8988T (cell line): ENCODE data around the gene BORCS5.
"Not testable (repeated sequence)": the region's sequence is repeated elsewhere in the genome, so short reads cannot be mapped to it uniquely, and the experiment has no call there.

Experiments used
- DNase-seq: peaks from one replicate; pipeline ENCODE4 v3.0.0; 2011

BORCS5 gene

DNA sequence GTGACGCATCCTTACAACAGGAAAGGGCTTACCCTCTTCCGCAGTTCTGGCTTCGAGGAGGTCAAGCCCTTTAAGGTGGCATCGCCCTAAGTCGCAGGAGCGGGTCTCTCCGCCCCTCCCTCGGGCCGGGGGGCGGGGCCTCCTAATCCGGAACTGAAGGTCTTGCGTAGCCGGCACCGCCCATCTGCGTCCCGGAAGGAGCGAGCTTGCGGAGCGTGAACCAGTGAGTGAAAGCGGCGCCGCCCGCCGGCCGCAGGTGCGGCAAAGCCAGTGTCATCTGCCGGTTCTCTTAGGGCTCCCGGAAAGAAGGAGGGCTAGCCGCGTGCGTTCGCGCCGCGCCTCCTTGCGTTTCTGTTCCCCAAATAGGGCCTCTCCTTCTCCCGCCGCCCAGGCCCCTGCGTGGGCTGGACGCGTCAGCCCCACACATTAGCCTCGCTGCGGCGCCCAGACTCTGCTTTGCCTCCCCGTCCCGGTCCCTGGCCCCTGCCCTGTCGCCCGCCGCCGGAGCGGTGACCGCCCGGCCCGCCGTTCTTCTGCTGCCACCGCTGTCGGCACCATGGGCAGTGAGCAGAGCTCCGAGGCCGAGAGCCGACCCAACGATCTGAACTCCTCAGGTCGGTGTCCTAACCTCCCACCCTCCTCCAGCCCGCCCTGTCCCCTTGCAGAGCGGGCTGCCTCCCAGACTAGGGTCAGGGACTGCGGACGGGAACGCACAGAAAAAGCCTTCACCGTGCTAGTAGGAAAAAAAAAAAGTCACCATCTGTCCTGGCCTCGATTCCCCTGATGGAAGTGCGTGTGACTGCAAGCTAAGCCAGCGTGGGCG lies at the start of gene BORCS5:
Gene BORCS5 (plus strand): TSS at position 183 of the 823 bp plus-strand sequence. CDS start 374 bp downstream, at position 557.
- DNase-seq, result peak; percentile 53

DNA sequence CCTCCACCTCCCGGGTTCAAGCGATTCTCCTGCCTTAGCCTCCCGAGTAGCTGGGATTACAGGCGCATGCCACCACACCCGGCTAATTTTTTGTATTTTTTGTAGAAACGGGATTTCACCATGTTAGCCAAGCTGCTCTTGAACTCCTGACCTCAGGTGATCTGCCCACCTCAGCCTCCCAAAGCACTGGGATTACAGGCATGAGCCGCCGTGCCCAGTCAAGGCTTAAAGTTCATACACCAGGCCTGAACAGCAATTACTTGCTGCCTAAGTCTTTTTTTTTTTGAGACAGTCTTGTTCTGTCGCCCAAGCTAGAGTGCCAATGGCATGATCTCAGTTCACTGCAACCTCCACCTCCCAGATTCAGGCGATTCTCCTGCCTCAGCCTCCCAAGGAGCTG lies 46.2 kb upstream of the BORCS5 start:
- DNase-seq, result not testable (repeated sequence)

DNA sequence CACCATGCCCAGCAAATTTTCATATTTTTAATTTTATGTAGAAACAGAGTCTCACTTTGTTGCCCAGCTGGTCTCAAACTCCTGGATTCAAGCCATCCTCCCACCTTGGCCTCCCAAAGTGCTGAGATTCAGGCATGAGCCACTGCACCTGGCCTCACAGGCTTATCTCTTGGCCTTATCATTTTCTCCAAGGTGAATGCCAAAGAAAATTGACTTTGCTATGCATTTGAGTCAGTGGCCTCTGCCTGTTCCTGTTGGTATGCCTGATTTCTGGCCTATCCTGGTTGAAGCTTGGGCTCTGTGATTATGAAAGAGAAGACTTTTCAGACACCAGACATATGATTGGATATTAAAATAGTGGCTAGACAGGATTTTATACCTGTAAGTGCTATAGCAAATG lies 41.0 kb upstream of the BORCS5 start:
- no peak for DNase-seq

DNA sequence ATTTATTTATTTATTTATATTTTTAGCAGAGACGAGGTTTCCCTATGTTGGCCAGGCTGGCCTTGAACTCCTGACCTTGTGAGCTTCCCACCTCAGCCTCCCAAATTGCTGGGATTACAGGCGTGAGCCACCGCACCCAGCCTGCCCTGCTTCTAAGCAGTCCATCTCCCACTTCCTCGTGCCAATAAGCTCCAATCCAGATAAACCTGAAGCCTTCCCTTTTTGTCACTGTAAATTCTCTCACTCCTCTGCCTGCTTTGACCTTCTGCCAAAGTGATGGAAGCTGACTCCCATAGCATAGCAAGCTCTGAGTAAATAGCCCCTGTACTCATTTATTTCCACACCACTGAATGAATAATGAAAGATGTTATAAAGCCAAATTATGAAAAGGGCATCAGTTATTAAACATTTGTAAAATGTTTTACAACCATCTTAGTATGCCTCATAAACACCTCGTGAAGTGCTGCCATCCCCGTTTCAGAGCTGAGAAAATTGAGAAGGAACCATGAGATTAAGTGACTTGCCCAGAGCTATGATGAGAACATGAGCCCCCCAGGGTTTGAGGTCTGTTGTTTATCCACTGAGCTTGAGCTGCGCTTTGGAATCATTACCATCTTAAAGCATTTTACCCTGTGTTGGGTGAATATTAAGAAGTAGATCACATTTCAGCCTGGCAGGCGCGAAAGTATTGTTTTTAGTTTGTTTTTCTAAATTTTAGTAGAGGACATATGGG lies 37.3 kb upstream of the BORCS5 start:
- DNase-seq, result no peak

DNA sequence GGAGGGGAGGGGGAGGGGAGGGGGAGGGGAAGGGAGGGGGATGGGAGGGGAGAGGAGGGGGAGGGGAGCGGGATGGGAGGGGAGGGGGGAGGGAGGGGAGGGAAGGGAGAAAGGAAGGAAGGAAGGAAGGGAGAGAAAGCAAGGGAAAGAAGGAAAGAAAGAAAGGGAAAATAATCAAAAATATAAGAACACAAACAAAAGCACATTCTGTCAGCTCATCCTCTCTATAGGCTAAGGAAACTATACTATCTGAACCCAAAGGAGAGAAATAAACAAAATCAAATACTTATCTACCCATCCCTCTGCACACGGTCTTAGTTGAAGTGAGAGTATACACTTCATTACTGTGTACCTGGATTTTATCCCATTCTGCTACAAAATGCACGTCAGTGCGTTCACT lies 33.8 kb upstream of the BORCS5 start:
- DNase-seq, result no peak

DNA sequence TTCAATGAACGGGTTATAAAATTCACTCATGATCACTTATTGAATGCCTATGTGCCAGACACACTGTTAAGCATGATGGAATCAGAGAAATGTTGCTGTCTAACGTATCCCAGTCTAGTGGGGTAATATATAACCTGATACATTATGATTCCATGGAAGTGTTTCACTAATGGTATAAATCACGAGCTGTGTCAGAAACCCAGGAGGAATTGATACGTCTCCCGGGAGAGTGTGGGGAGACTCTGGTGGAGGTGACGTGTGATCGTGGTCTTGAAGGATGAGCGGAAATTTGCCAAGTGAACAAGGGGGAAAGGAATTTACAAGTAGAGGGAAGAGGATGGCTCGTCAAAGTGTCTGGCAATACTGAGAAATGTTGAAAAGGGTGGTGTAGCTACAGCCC lies 33.3 kb upstream of the BORCS5 start:
- DNase-seq, result no peak

DNA sequence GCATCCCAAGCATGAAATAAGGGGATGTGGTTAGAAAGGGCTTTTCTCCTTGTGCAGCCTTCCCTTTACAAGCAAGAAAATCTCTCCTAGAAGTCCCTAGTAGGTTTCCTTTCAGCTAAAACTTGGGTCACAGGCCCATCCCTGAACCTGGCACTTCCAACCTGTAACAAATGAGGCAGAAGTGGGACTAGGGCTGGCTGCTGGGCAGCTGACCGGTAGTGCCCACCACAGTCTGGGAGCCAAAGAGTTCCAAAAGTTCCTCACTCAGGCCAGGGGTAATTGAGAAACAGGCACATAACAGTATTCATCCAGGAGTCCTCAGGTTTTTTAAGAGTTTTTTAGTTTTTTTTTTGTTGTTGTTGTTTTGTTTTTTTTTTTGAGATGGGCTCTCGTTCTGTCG lies 30.6 kb upstream of the BORCS5 start:
- no peak for DNase-seq

DNA sequence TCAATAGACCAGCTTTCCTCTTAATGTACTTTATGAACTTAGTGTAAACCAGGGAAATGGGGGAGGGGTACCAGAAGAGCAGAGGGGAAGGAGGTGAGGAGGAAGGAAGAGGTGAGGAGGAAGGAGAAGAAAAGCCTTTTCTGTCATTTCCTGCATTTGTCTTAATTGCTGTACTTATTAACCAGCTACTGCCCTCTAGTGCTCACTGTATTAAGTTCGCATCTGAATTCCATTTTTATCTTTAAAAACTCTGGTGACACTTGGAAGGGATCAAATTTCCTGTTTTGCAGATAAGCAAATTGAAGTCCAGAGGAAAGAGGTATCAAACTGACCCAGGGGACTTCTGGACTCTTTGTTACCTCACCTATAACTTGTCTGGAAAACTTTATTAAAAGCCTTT lies 29.1 kb upstream of the BORCS5 start:
- peak; percentile 37 for DNase-seq

DNA sequence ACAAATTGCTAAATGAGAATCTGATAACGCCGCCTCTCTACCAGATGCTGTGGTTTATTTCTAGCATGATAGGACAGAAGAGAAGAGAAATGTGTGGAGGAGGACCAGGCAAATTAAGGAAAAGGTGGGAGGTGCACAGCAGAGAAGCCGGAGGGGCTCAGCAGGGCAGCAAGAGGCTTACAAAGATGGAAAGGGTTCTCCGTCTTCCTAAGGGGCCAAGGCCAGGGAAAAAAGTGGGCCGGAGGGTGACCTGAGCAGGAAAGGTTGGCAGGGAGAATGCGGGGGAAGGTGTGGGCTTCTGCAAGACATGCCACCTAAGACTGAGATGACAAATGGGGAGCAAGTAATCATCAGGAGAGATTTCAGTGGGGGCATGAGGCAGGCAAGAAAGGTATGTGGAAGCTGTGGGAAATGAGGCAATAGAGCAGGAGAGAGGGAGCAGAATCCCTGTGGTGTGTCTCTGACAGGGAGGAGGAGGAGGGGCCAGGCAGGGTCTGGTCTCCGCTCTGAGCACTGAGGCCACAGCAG lies 25.6 kb upstream of the BORCS5 start:
- DNase-seq, result no peak

DNA sequence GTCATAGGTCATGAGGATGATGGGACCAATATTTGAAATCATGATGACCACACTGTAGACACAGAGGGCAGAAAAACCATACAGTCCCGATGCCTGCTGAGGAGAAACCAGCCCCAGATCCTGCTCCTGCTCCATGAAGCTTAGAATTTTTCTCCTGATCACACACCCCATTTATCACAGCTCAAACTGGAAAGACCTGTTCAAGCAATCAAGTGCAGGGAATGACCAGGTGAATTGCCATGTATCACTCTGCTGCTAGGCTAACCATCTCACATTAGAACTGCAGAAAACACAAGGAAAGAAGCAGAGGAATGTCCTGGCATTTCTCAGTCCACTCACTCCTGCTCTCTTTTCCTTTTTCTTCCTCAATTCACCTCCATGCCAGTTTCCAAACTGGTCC lies 25.0 kb upstream of the BORCS5 start:
- DNase-seq, result no peak

DNA sequence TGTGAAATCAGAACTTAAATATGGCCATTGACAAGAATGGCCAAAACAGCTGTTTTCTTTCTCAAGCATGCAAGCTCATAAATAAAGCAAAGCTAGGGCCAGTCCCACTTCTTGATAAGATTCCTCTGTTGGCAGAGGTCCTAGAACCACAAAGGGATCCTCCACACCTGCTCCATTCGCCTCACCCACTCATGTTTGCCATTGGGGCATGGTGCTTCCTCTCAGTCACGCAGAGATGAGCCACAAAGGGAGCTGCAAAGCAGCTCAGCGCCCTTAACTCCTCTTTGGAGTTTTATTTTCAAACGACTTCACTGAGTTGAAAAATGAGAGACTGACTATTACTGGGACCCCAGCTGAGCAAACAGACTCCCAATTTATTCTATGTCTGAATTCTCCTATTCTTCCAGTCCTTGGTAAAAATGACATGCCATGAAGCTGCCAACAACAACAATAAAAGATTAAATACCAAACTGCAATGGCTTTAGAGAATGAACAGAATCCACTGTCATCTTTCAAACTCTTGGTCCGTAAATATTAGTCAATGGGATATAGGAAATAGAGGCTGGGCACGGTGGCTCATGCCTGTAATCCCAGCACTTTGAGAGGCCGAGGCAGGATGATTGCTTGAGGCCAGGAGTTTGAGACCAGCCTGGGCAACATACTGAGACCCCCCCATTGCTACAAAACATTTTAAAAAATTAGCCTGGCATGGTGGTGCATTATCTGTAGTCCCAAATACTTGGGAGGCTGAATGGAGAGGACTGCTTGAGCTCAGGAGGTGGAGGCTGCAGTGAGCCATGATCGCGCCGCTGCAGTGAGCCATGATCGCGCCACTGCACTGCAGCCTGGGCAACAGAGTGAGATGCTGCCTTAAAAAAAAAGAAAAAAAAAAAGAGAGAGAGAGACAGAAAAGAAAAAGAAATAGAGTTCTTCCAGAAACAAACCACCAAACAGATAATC lies 23.2 kb upstream of the BORCS5 start:
- DNase-seq, result no peak

DNA sequence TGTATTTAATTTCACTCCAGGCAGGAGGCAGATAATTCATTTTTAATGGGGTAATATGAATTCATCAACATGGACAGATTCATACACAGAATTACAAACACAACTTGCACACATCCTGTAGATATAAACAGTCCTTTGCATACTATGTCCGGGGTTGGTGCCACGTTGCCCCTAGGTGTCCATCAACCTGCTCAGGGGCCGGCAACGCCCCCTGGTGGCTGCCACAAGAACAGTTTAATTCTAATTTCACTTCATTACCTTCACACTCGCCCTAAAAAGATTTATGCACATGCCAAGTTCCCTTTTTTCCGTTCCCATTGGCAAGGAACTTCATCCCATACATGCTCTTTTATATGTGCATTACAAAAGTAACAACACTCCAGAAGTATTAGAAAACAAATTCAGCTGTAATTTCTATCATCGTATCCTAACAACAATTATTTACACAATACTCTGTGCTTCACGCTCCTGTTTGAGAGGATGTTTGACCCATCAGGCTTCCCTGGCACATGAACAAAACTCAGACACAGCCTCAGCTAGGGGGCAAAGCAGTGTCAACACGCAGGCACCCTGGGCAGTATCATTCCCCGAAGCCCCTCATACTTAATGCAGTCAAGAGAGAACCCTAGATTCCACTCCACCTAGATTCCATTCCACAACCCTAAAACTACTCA lies 22.4 kb upstream of the BORCS5 start:
- no peak for DNase-seq

DNA sequence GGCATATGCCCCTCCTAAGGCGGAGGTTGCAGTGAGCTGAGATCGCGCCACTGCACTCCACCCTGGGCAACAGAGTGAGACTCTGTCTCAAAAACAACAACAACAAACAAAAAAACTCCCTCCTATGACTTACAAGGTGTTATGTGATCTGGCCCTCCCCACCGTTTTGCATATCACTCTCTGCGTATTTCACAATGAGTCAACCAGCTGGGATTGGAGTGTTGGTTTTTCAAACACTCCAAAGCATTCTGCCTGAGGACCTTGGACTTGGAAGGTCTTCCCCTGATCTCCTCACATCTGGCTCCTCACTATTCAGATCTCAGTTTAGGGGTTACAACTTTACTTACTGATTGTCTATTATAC lies 20.8 kb upstream of the BORCS5 start:
- no peak for DNase-seq

DNA sequence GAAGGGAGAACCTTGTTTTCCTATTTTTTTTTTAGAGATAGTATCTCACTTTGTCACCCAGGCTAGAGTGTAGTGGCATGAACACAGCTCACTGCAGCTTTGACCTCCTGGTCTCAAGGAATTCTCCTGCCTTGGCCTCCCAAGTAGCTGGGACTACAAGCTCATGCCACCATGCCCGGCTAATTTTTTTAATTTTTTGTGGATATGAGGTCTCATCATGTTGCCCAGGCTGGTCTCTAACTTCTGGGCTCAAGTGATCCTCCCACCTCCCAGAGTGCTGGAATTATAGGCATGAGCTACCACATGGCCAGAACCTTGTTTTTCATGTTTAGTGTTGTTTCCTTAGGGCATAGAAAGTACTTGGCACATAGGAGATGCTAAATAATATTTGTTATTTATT lies 20.4 kb upstream of the BORCS5 start:
- DNase-seq, result no peak

DNA sequence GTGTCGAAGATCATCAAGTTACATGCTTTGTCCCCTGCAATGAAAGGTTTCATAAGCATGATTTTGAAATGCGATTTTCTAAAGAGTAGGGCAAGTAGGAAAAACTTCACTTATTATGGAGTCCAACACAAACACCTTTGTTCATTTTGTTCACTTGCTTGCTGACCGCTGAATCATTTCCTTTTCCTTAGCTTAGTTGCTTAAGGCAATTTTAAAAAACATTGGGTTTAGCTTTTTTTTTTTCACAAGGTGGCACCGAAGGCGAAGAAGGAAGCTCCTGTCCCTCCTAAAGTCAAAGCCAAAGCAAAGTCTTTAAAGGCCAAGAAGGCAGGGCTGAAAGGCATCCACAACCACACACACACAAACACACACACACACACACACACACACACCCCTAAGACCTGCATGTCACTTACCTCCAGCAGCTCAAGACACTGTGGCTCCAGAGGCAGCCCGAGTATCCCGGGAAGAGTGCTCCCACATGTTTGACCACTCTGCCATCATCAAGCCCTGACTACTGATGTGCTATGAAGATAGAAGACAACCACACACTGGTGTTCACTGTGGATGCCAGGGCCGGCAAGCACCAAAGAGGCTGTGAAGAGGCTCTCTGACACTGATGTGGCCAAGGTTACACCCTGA lies 18.2 kb upstream of the BORCS5 start:
- no peak for DNase-seq

DNA sequence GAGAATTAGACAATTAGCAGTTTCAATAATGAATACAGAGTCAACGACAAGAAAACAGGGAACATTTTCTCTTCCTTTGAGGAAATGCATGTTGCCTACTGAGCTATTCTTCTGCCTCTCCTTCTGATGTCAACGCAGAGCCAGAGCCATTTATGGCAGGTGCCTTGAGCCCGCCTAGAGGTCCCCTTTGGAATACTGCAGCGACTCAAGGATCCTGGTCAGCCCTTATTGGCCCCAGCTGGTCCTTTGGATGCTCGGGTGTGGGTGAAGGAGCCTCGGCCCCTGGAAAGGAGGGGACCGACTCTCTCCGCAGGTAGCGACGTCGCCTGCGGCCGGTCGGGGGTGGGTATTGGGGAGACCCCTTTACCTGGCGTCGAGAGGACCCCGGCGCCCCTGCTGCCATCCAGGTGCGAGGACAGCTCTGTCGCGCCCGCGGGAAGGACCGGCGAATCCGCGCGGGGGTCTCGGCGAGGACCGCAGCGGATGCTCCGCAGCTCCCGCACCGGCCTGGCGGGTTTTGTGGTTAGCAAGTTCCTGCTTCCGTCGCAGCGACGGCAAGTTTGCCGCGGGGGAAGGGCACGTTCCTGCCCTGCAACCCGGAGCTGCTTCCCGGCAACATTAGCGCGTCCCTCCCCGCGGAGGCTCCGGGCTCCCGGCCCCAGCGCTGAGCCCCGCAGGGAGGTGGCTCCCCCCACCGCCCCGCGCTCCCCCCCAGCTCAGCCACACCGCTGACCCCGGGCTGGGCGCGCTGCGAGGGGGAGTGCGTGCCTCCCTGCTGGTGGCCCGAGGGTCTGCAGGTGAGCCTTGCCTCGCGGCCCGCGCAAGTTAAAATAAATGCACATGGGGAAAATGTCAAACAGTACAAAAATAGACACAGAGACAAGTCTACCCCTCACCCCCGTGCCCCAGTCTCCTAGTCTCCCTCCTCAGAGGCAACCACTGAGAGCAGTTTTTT lies 6.9 kb upstream of the BORCS5 start, which contains the start of gene MANSC1:
Gene MANSC1 (minus strand): TSS at position 532 of the 955 bp plus-strand sequence. CDS start 6,928 bp downstream, outside the sequence.
- DNase-seq, result no peak

DNA sequence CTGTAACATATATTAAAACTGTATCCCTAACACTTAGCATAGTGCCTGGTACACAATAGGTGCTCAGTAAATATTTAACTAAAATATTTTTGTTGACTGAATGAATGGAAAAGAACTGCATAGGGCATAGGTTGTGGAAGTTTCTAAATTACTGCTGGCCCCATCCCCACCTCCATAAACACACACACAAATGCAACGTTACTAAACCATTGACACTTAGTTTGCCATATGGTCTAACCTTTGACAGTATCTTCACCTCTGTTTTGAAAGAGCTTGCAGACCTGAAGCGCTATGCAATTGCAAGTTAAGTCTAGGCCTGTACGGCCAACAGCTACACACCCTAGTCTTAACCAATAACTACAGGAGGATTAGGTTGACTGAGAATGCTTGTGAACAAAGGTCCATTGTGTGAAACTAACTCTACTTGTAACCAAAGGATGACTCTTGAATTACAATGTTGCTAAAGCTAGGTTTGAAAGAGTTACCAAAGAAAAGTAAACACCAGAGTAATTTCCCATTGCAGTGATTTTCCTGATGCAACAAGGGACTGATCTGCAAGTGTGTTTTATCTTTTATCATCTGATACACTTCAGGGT lies 5.9 kb upstream of the BORCS5 start:
- no peak for DNase-seq

DNA sequence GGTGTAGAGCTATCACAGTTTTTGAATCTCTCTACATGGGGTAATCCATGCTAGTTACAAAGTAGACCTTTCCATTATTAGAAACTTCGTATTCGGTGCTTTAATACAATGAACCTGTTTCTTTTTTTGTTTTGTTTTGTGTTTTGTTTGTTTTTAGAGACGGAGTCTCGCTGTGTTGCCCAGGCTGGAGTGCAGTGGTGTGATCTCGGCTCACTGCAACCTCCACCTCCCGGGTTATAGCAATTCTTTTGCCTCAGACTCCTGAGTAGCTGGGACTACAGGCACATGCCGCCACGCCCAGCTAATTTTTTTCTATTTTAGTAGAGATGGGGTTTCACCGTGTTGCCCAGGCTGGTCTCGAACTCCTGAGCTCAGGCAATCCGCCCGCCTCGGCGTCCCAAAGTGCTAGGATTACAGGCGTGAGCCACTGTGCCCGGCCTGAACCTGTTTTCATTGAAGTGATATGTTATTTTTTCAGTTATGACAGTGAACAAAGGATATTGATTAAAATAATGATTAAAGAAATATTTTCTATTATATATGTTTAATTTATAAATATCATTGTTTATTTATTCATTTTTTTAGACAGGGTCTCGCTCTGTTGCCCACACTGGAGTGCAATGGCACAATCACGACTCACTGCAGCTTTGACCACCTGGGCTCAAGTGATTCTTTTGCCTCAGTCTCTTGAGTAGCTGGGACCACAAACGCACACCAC lies 5.3 kb upstream of the BORCS5 start:
- not testable (repeated sequence) for DNase-seq

DNA sequence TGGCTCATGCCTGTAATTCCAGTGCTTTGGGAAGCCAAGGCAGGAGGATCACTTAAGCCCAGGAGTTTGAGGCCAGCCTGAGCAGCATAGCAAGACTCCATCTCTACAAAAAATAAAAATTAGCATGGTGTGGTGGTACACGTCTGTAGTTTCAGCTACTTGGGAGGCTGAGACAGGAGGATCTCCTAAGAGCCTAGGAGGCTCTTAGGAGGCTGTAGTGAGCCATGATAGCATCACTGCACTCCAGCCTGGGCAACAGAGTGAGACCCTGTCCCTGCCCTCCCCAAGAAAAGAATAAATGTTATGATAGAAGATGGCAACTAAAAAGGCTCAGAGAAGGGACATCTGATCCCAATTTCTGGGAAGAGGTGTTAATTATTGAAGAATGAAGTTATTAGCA lies 3.6 kb upstream of the BORCS5 start:
- DNase-seq, result no peak
